Measurements from ENCODE around the gene FAM83G.

- TF ChIP-seq POLR2A (IDR thresholded peaks at IDR 0.05) (no peak), CTCF (IDR thresholded peaks at IDR 0.05) (no peak)
Observed at GRCh38 chr17:19018600-19018950, 14.0 kb upstream of the FAM83G start.
